CD4-positive, alpha-beta T cell (primary cell): ENCODE results near the gene THRB. TPM values are rescaled to one million over a fixed set of nuclear protein-coding genes. Genes with fewer than 3 reads are reported as not detected.

Experiments
- ATAC-seq: fragments of 200-7000 bp; cut with Tn5 transposase; one replicate; pipeline ENCODE4 v1.10.0; 2022; ENCODE audit warnings: mild to moderate bottlenecking; ENCODE audit not compliant: poor library complexity
- CTCF ChIA-PET: fragments of 350-600 bp; sonication (Branson Sonifier 250); formaldehyde crosslinking; loops from one replicate; lab custom pipeline; 2021; ENCODE audit warnings: antibody characterized with exemption, inconsistent platforms; lab: Charles Lee
- POLR2A ChIA-PET: fragments of 350-600 bp; sonication (Branson Sonifier 250); formaldehyde crosslinking; loops from one replicate; lab custom pipeline; 2021; ENCODE audit warnings: antibody characterized with exemption, inconsistent platforms; lab: Charles Lee
- DNase-seq, 14 experiments: peaks; one replicate each; pipeline ENCODE4 v3.0.0-alpha.2; 2013 to 2020; ENCODE audit warnings: mixed read lengths in 2 of 14
- H3K27ac ChIP-seq, 2 donors: one replicate each; pipeline versions ENCODE4 v1.5.1 to v1.7.0; 2013; ENCODE audit warnings: low read length in 2 of 2, low read depth in 1 of 2, mild to moderate bottlenecking in 1 of 2
- H3K27me3 ChIP-seq, 2 experiments: 1 replicate in 1 of 2; 2 replicates in 1 of 2; pipeline versions ENCODE4 v1.6.1 to v1.7.0; 2013; ENCODE audit warnings: low read length in 2 of 2, control low read depth in 1 of 2, mild to moderate bottlenecking in 1 of 2, moderate library complexity in 1 of 2; ENCODE audit not compliant: insufficient read depth in 2 of 2, control insufficient read depth in 1 of 2
- H3K36me3 ChIP-seq: one replicate; pipeline ENCODE4 v1.6.1; 2013; ENCODE audit warnings: low read length, control low read depth; ENCODE audit not compliant: insufficient read depth
- H3K4me1 ChIP-seq: one replicate; pipeline ENCODE4 v1.6.1; 2013; ENCODE audit warnings: low read length, control low read depth; ENCODE audit not compliant: insufficient read depth
- H3K4me3 ChIP-seq: one replicate; pipeline ENCODE4 v1.5.1; 2013; ENCODE audit warnings: mild to moderate bottlenecking, low read length, moderate library complexity
- H3K9me3 ChIP-seq, 2 experiments: 1 replicate in 1 of 2; 2 replicates in 1 of 2; pipeline versions ENCODE4 v1.6.1 to v1.7.0; 2013; ENCODE audit warnings: low read length in 2 of 2, mild to moderate bottlenecking in 2 of 2, control low read depth in 1 of 2, moderate library complexity in 1 of 2; ENCODE audit not compliant: control insufficient read depth in 1 of 2, insufficient read depth in 1 of 2
- H3K27ac Mint-ChIP-seq: one replicate; pipeline ENCODE4 v1.8.0; 2020; ENCODE audit warnings: mixed read lengths
- H3K27me3 Mint-ChIP-seq: one replicate; pipeline ENCODE4 v1.8.0; 2021; ENCODE audit warnings: mixed read lengths
- H3K36me3 Mint-ChIP-seq: one replicate; pipeline ENCODE4 v1.8.0; 2021; ENCODE audit warnings: low read depth, mixed read lengths
- H3K4me1 Mint-ChIP-seq: one replicate; pipeline ENCODE4 v1.8.0; 2021; ENCODE audit warnings: low read depth, mixed read lengths
- H3K4me3 Mint-ChIP-seq: one replicate; pipeline ENCODE4 v1.8.0; 2020; ENCODE audit warnings: mild to moderate bottlenecking, mixed read lengths
- H3K9me3 Mint-ChIP-seq: one replicate; pipeline ENCODE4 v1.8.0; 2020; ENCODE audit warnings: mixed read lengths
- CTCF ChIP-seq: fragments of 200-600 bp; IDR thresholded peaks from one replicate; pipeline ENCODE4 v1.8.0; 2022; ENCODE audit warnings: antibody characterized with exemption, mild to moderate bottlenecking
- intact Hi-C, 2 experiments: fragments of 100-400 bp; cut with DNase I in 1 of 2; cut with micrococcal nuclease in 1 of 2; formaldehyde crosslinking; loops; one replicate each; pipeline versions ENCODE4 v1.15.1 to v1.9.0; 2023 to 2025; cut with DNase I, micrococcal nuclease
- total RNA-seq, 174 experiments: library from RNA in 2 of 174; stranded (reverse) in 2 of 174; gene quantifications; one replicate each; pipeline ENCODE4 v1.2.3 and lab custom pipeline; 2021 to 2026

THRB gene
- total RNA-seq, 2 experiments from 2014 or later: not detected

- H3K27ac Mint-ChIP-seq: no peak overlapping the region
- no peak overlapping the region for H3K4me3 Mint-ChIP-seq
- H3K4me1 ChIP-seq: no peaks in the 10 kb centered on the region
- H3K36me3 Mint-ChIP-seq: no peaks in the 10 kb centered on the region
- DNase-seq: no peak
- H3K9me3 ChIP-seq: no peaks in the 10 kb centered on the region
- ChIA-PET POLR2A (no interaction called here), CTCF (no interaction called here)
- no peak for TF ChIP-seq CTCF
- ATAC-seq: no peak
- no peaks in the 10 kb centered on the region for H3K27me3 Mint-ChIP-seq
- H3K4me3 ChIP-seq: no peak overlapping the region
- no peaks in the 10 kb centered on the region for H3K36me3 ChIP-seq
- H3K9me3 Mint-ChIP-seq: no peaks in the 10 kb centered on the region
- no peak overlapping the region for H3K27ac ChIP-seq
- H3K4me1 Mint-ChIP-seq: no peaks in the 10 kb centered on the region
- no peaks in the 10 kb centered on the region for H3K27me3 ChIP-seq
- intact Hi-C loops: no loop called here
These were observed 13.2 kb upstream of the THRB start for GRCh38 chr3:24507776-24508422.

GRCh38 chr3:24506966-24507775 lies 12.5 kb upstream of the THRB start:
- ChIA-PET POLR2A (no interaction called here), CTCF (no interaction called here)
- Histone ChIP-seq H3K9me3 (no peaks in the 10 kb centered on the region), H3K4me3 (no peak overlapping the region), H3K27me3 (no peaks in the 10 kb centered on the region), H3K4me1 (no peaks in the 10 kb centered on the region), H3K36me3 (no peaks in the 10 kb centered on the region), H3K27ac (no peak overlapping the region)
- no peaks in the 10 kb centered on the region for H3K9me3 Mint-ChIP-seq
- DNase-seq (no peak), ATAC-seq (no peak)
- H3K27me3 Mint-ChIP-seq: no peaks in the 10 kb centered on the region
- H3K4me1 Mint-ChIP-seq: no peaks in the 10 kb centered on the region
- no peak overlapping the region for H3K4me3 Mint-ChIP-seq
- no peak for TF ChIP-seq CTCF
- H3K27ac Mint-ChIP-seq: no peak overlapping the region
- intact Hi-C loops: no loop called here
- no peaks in the 10 kb centered on the region for H3K36me3 Mint-ChIP-seq

- Mint-ChIP-seq H3K4me3 (no peak overlapping the region), H3K27me3 (no peaks in the 10 kb centered on the region), H3K4me1 (no peaks in the 10 kb centered on the region), H3K27ac (no peak overlapping the region), H3K9me3 (no peaks in the 10 kb centered on the region), H3K36me3 (no peaks in the 10 kb centered on the region)
- Histone ChIP-seq H3K27ac (no peak overlapping the region), H3K27me3 (no peaks in the 10 kb centered on the region), H3K36me3 (no peaks in the 10 kb centered on the region), H3K4me3 (no peak overlapping the region), H3K9me3 (no peaks in the 10 kb centered on the region), H3K4me1 (no peaks in the 10 kb centered on the region)
- ChIA-PET CTCF (no interaction called here), POLR2A (no interaction called here)
- intact Hi-C loops: no loop called here
- ATAC-seq: no peak
- DNase-seq: no peak
- TF ChIP-seq CTCF: no peak
These were observed 11.3 kb upstream of the THRB start for GRCh38 chr3:24505691-24506550.
